Ammon's horn (tissue), 1 donor: Measurements from ENCODE around the gene ETNK1.

Source experiments
- DNase-seq: peaks from one replicate; pipeline ENCODE4 v3.0.0-alpha.2; 2016; ENCODE audit warnings: low spot score

ETNK1 gene

DNA sequence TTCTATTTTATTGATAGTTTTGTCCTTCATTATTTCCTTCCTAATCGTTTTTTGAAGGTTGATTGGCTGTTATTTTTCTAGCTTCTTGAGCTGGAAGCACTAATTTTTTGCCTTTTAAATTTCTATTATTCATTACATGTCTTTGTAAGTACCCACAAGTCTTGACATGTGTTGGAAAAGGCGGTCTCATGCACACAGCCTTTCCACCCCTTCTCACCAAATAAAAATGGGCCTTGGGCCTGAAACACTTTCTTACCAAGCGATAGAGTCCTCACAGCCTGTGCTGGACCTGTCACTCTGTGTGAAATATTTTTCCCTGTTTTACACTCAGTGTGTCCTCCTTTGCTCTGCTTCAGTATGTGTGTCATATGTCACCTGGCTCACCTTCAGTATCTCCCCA is 9.9 kb downstream of the ETNK1 start:
- DNase-seq, result no peak

DNA sequence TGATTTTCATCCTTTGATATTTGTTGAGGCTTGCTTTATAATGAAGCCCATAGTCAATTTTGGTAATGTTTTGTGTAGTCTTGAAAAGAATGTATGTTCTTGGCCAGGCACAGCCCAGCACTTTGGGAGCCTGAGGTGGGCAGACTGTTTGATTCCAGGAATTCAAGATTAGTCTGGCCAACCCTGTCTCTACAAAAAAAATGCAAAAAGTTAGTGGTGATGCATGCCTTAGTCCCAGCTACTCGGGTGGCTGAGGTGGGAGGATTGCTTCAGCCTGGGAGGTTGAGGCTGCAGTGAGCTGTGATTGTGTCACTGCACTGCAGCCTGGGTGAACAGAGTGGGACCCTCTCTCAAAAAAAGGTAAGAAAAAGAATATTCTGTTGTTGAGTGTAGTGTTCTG is 10.8 kb downstream of the ETNK1 start:
- no peak for DNase-seq

DNA sequence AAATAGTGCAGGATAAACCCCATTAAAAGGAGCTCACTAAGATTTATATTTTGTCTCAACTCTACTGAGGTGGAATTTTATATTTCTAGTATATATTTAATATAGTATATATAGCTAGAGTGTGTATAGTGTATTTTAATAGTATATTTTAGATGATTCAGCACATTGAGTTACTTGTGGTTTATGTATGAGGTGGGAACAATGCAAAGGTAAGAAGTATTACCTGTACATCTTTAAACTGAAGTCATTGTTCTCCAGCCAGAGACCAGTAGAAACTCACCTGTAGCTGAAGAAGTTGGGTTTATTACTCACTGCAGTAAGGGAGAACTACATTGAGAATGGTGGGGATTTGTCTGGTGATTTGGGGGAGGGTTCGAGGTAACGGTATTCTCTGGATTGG is 15.9 kb downstream of the ETNK1 start:
- DNase-seq, result no peak

DNA sequence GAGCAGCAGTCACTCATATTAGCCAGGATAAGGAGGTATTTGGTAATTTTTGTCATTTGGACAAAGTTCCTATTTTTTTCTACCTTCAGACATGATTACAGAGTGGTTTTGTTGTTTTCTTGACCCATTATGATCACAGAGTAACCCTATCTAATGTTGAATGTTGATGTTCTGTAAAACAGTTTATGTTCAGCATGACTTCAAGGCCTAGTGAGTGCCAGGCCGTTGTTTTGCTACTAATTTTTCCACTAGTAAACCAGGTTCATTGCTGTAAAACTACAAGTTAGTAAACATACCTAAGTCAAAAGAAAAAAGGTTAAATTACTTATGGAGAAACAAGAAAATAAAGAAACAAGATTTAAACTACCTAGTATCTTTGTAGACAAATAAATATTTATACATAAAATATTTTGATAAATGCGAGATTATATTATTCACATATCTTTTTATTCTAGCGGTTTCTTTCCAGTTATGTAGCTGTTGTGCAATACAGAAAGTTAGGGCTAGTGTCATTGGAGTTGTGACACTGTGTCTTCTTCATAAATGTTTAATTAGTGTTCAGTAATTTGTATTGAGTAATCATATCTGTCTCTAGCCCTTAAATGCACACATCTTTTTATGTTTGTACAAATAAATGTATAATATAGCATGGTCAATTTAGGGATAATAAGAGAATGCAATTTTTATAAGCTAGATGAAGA is 16.5 kb downstream of the ETNK1 start:
- DNase-seq, result no peak

DNA sequence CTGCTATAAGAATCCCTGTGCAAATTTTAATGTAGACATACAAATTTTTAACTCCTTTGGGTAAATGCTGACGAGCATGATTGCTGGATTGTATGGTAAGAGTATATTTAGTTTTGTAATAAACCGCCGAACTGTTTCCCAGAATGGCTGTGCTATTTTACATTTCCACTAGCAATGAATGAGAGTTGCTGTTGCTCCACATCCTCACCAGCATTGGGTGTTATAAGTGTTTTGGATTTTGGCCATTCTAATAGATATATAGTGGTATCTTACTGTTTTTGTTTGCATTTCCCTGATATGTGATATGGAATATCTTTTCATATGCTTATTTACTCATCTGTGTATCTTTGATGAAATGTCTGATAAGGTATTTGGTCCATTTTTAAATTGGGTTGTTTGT is 23.7 kb downstream of the ETNK1 start:
- no peak for DNase-seq

DNA sequence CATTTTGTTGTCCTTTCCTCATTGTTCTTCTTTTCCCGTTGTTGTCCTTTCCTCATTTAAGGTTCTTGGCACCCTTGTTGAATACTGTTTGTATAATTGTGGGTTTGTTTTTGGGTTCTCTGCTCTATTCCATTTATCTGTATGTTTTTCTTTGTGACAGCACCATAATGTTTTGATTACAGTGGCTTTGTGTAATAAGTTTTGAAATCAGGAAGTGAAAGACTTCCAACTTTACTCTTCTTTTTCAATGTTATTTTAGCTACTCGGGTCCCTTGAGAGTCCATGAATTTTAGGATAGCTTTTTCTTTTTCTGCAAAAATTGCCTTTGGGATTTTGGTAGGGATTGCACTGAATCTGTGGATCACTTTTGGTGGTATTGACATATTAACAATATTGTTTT is 28.1 kb downstream of the ETNK1 start:
- no peak for DNase-seq

DNA sequence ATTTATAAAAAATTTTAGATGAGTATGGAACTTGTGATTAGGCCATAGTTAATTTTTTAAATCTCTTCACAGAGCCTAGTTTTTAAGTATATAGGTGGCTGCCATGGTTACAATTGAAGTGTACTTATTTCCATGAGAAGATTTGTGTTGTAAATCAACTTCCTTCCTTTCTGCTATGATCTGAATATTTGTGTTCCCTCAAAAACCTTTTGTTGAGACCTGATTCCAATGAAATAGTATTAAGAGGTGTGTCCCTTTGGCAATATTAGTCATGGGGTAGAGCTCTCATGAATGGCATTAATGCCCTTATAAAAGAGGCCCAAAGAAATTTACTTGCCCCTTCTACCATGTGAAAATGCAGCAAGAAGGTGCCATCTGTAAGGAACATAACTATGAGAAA is 28.8 kb downstream of the ETNK1 start:
- DNase-seq, result no peak

DNA sequence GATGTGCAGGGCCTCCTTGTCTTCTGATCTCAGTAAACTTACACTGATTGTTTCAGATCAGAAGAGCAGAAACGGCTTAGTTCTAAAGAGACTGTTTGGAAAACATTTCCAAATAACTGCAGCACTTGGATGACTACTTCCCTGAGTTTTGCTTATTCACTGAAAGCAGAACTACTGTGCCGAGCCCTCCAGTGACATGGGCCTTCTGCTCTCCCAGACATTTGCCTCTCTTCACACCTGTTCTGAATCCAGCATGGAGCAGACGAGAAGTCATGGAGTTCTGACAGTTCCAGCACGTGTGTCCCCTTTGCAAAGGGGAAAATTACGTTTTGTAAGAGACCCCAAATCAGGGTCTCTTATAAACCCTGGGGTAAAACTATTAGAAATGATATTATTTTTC is 31.4 kb downstream of the ETNK1 start:
- peak; percentile 14 for DNase-seq

DNA sequence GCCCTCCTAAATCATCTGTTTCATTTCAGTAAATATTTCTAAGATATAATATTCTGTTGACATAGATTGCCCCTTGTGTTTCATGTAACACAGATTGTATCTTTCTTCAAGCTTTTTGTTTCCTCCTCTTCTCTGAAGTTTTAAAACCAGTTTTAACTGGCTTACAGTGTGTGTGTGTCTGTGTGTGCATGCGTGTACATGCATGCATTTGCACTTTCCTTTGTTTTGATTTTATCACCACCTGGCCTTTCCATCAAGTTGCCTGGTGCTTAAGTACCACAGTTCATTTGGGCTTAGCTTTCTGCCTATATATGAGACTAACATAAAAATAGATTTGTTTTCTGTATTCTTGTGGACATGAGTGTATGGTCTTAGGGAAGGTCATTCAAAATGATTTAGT is 31.9 kb downstream of the ETNK1 start:
- DNase-seq, result no peak

DNA sequence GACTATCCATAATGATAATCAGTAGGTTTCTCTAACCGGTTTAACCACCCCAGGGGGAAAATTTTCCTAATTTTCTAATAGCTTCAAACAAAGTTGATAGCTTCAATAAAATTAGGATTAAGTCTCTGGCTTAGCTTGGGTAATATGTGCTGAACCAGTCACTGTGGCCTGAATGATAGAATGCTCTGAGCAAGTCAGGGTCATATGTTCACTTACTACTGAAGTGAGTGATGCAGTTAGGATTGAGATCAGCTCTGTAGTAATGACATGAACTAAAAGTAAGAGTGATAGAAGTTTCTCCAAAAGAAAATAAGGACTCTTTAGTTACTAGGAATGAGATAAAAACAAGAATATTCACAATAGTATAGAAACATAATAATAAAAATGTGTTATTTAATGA is 32.6 kb downstream of the ETNK1 start:
- DNase-seq, result no peak

DNA sequence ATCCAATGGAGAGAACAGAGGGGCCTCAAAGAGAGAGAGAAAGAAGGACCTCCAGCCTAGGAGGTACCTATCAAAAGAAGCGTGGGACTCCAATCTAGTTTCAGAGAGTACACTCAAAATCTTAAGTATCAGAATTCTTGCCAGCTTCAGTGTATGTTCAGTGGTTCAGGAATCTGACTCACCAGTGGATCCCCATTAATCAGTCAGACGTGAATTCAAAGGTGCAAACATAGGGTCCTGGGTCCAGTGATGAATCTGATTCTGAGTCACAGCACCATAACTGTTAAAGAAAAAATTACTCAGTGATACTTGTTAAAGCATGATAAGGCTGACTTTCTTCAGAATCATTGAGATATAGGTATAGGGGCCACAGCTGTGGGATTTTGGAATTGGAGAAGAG is 33.2 kb downstream of the ETNK1 start:
- DNase-seq, result no peak

DNA sequence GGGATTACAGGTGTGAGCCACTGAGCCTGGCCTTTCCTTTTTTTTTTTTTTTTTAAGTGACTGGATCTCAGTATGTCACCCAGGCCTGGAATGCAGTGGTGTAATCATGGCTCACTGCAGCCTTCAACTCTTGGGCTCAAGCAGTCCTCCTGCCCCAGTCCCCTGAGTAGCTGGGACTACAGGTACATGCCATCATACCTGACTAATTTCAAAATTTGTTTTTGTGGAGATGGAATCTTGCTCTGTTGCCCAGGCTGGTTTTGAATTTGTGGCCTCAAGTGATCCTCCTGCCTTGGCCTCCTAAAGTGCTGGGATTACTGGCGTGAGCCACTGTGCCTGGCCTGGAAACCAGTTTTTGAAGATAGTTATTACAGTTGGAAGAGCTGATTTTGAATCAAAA is 37.4 kb downstream of the ETNK1 start:
- DNase-seq, result no peak

DNA sequence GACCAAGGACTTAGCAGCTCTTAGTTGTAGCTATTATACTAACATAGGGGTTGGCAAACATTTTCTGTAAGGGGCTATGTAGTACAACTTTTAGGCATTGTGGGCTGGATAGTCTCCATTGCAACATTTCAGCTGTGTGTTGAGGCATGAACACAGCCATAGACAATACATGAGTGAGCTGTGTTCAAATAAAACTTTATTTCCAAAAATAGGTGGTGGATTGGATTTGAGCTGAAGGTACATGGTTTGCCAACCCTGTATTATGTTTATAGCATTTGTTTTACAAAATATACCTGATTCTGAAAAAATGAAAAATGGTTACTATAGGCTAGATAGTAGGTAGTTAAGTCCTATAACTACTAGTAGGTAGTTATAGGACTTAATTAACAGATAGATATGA is 40.5 kb downstream of the ETNK1 start:
- DNase-seq, result no peak

DNA sequence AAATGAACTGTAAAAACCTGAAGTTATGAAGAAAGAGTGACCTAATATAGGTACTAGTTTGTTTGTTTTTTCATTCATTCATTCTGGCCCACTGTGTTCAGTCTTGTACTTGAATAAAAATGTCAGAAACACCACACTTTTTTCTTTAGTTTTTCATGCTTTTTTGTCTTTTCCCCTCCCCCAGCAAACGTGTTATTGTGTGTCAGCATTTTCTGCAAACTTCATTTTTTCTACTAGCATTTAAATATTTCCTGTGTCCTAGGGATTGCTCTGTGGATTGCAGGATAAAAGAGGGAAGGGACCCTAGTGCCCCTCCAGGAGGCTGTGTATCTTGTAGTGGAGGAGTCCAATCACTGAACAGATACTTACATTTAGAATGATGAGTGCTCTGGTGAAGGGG is 42.2 kb downstream of the ETNK1 start:
- no peak for DNase-seq

DNA sequence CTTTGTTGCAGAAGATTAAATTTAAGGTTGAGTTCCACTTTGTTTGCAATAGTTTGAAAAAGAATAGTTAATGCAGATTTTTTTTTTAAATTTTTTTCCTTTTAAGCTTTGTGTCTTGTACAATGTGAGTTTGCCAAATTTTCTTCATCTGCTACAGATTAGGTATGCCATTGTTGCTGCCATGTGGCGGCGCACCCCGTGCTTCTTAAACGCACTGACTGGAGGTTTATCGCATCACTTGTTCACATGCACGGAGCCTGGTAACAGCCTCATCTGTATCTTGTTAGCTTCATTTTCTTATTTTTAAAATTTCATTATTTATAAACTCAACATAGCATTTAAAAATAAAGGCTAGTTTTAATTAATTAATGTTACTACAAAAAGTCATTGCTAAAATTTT is 43.5 kb downstream of the ETNK1 start:
- DNase-seq, result no peak

DNA sequence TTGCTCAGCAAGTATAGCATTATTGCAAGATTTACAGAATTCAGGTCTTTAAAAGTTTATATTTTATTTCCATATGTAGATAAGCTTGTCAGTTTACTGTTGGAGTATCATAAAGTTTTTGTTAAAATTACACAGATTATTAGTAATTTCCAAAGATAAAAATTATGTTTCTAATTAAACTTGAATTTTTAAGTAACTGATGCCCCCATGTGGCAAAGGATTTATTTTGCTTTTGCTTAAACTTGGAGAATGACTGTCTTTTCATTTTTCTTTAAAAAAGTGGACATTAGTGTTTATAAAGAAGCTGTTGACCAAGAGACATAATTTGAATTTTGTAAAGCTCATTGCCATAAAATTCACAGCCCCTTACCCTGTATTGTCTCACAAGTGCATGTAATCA is 45.8 kb downstream of the ETNK1 start:
- DNase-seq, result no peak

DNA sequence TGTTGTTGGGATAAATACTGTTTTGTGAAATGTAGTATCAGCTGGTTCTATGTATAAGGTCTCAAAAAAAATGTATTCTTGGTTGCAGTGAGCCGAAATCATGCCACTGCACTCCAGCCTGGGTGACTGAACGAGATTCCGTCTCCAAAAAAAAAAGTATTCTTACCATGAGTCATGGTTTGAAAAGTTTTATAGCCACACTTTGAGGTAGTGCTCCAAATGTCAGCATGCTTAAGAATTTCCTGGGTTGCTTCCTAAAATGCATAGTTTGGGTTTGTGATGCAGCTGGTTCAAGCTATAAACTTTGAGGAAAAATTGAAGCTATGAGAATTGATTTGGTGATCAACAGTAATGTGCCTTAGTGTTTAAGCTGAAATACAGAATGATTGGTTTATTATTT is 48.0 kb downstream of the ETNK1 start:
- DNase-seq, result no peak

DNA sequence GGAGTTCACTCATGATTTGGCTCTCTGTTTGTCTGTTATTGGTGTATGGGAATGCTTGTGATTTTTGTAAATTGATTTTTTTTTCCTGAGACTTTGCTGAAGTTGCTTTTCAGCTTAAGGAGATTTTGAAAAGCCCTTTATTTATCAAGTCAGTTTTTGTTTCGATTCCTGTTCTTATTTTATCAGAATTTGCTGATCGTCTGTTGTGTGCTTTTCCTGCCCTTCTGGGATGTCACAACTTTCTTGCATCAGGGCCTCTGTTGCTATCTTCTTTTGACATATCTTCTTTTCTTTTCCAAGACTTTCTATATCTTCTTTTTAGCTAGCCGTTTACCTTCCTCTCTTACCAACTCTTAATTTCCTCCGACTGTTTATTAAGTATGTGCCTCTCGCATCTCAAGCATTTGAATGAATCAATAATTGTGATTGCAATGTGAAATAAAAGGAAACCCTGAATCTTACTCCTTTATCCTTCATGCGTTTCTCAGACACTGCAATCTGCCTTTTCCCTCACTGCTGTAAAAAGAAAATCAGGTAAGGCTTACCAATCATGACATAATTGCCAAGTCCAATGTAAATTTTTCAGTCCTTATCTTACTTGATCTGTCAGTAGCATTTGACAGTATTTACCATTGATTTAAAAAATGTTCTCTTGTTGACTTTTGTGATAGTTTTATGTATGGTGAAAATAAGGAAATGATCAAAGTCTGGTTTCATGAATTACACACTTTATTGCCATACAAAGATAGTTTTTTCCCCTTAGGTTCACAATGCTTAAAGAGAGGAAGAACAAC is 53.0 kb downstream of the ETNK1 start:
- DNase-seq, result no peak

DNA sequence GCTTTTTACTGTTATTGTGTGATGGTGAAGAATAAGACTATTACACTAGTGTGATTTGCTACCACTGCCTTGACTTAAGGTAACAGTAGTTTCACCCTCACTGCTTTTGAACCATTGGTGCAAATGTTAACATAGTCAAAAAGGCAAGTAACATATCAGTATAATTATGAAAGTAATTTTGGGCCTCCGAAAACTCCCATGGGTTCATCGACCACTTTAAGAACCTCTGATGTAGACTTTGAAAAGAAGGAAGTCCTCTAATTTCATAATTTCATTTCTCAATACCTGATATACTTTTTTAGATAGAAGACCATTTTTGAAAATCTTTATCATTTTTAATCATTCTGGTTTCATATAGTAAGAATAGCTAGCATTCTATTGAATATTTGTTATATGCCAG is 57.7 kb downstream of the ETNK1 start:
- no peak for DNase-seq

DNA sequence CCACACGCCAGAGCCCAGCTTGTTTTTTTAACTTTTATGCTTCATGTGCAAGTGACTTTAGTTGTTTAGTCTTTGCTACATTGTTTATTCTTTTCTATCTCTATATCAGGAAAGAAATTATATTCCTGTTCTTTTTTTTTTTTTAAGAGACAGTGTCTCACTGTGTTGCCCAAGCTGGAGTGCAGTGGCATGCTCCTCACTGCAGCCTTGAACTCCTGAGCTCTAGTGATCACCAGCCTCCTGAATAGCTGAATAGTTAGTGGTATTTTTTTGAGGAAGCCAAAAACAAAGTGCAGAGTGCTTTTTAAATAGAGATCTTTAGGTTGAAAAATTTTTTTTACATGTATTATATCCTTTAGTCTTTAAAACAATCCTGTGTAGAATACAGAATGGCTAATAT is 58.2 kb downstream of the ETNK1 start:
- no peak for DNase-seq

DNA sequence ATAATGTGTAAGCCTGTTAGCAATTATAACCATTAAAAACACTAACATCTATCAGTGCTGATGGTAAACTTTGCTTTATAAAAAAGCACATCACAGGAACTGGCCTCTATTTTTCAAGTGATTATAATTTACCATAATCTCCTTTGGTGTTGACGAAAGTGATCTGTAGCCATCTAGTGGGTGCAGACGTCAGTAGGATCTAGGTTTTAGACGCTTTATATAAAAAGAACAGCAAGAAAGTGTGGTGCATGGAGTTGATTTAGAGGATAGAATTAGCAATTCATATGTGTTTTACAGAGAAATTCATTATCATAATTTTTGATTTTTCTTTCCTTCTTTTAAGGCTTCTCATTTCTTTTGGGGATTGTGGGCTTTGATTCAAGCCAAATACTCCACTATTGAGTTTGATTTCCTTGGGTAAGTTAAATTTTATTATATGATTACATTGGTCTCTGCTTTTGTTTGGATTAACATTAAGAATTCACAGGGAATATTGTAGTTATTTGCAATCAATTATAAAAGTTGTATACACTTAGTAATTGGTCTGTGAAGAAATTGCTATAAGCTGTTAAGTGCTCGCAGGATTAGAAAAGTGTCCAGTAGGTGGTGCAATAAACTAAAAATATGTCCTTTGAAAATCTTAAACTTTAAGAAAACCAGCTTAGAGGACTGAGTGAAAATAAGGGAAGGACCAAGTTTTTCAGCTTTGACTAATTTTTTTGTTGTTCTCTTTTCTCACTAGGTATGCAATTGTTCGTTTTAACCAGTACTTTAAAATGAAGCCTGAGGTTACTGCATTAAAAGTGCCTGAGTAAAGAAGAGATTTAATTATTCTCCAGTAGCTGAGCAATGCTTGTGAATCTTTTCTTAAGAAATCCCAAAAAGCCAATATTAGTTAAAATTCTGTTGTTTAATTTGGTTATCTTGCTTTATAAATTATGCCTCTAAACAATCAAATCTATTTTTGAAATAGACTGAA is 59.5 kb downstream of the ETNK1 start:
- peak; percentile 48 for DNase-seq

DNA sequence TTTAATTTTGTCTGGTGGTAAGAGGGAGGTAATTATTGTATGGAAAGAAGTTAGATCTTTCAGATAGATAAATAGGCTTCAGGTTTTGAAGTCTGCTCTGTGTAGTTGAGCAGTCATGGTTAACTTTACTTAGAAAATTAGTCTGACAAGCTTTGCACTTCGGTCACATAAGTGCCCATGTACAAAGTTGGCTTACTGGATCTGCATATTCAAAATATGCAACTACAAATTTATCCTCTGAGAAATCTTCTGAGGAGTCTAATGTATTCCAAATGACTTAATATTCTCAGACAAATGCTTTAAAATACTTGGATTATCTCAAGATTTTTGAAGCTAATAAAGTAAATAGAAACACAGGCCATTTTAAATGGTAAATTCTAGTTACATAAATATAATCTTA is 61.2 kb downstream of the ETNK1 start:
- DNase-seq, result no peak
